Uterus (tissue), 2 donors: ENCODE data around the gene KDM4C.

Experiments
- CTCF ChIP-seq, 4 experiments: fragments of 200-600 bp in 2 of 4; fragments of 450-650 bp in 2 of 4; sonication (generic) in 2 of 4; IDR thresholded peaks; one replicate each; pipeline ENCODE4 v1.5.1; 2016 to 2019; ENCODE audit warnings: antibody characterized with exemption in 4 of 4, mild to moderate bottlenecking in 2 of 4, moderate library complexity in 1 of 4
- POLR2A ChIP-seq, 2 donors: fragments of 450-650 bp; IDR thresholded peaks; one replicate each; pipeline ENCODE4 v1.6.1; 2016; ENCODE audit warnings: antibody characterized with exemption in 2 of 2, mild to moderate bottlenecking in 1 of 2, moderate library complexity in 1 of 2

DNA sequence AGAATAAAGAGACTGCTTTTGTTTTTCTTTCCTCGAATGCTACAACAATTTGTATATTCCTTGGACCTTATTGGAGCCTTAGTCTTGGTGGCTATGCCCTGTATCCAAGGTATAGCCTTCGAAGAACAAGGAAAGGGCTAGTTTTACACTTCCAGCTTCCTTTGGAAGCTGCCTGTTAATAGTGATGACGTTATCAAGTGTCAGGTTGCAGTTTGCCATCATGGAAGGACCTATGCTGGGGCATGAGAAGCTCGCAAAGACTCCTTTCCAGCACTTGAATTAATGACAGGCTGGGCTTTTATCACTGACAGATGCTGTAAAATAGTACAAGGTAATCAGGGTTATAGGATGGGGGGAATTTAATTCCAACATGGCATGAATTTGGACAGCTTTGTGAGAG lies 157.9 kb downstream of the KDM4C start:
- no peak for TF ChIP-seq CTCF (IDR thresholded peaks at IDR 0.05)
- no peak for TF ChIP-seq POLR2A (IDR thresholded peaks at IDR 0.05)
